SK-N-SH (cell line): ENCODE results near the gene REG3G.

Experiments
- CHD2 ChIP-seq: fragments of 150-350 bp; IDR thresholded peaks from 2 replicates; pipeline ENCODE4 v1.6.1; 2018; ENCODE audit warnings: low read length; ENCODE audit not compliant: partially characterized antibody
- CTCF ChIP-seq: fragments of 200-600 bp; sonication (generic); IDR thresholded peaks from 2 replicates; pipeline ENCODE4 v1.6.1; 2017; ENCODE audit warnings: antibody characterized with exemption, mild to moderate bottlenecking, moderate library complexity
- EP300 ChIP-seq, 2 experiments: IDR thresholded peaks; 2 replicates each; pipeline versions ENCODE4 v1.4.0 to v1.6.1; 2012; ENCODE audit warnings: borderline replicate concordance in 1 of 2, low read depth in 1 of 2, low read length in 1 of 2
- EZH2phosphoT487 ChIP-seq: fragments of 200-600 bp; sonication (generic); IDR thresholded peaks from 2 replicates; pipeline ENCODE4 v1.6.1; 2017; ENCODE audit warnings: low read depth, mixed run types, mild to moderate bottlenecking, antibody characterized with exemption, moderate library complexity, borderline replicate concordance
- FOSL2 ChIP-seq: IDR thresholded peaks from 2 replicates; pipeline ENCODE4 v1.4.0; 2012; ENCODE audit warnings: low read depth, mild to moderate bottlenecking, moderate library complexity, borderline replicate concordance
- GABPA ChIP-seq: IDR thresholded peaks from 2 replicates; pipeline ENCODE4 v1.4.0; 2012; ENCODE audit warnings: low read depth, mild to moderate bottlenecking
- MXI1 ChIP-seq: IDR thresholded peaks from 2 replicates; pipeline ENCODE4 v1.6.1; 2012; ENCODE audit warnings: mild to moderate bottlenecking, low read depth, low read length, improper control_type of control experiment
- POLR2AphosphoS5 ChIP-seq: IDR thresholded peaks from 2 replicates; pipeline ENCODE4 v1.6.1; 2012; ENCODE audit warnings: low read depth, low read length
- RAD21 ChIP-seq: IDR thresholded peaks from 2 replicates; pipeline ENCODE4 v1.6.1; 2012; ENCODE audit warnings: mild to moderate bottlenecking, low read length
- RCOR1 ChIP-seq: fragments of 150-350 bp; IDR thresholded peaks from 2 replicates; pipeline ENCODE4 v1.6.1; 2017; ENCODE audit warnings: antibody characterized with exemption, low read length
- SMC3 ChIP-seq: IDR thresholded peaks from 2 replicates; pipeline ENCODE4 v1.6.1; 2012; ENCODE audit warnings: low read depth, low read length, improper control_type of control experiment
- TAF1 ChIP-seq: IDR thresholded peaks from 2 replicates; pipeline ENCODE4 v1.6.1; 2012; ENCODE audit warnings: low read depth, mild to moderate bottlenecking, low read length, moderate library complexity, borderline replicate concordance
- YY1 ChIP-seq: IDR thresholded peaks from 2 replicates; pipeline ENCODE4 v1.4.0; 2012; ENCODE audit warnings: low read depth, mild to moderate bottlenecking
- TF ChIP-seq, protein P1 (sequence below): IDR thresholded peaks from 2 replicates; pipeline ENCODE4 v1.6.1; 2012; ENCODE audit warnings: mild to moderate bottlenecking, low read depth, low read length, moderate library complexity

DNA sequence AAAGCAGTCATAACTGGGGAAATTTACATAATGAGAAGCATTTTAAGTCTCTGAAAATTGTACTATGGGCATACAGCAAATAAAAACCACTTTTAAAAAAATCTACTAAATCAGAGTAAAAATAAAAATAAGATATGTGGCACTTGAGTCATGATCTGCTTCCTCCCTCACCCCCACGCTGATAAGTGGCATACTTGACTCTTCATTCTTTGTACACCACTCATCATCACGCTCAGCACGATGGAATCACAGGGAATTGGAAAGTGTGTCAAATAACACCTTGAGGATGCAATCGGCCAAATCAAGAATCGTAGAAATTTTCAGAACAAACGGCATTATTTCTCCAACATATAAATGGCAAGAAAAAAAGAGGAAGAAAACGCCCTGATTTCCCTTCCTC lies 41.1 kb upstream of the REG3G start:
- TF ChIP-seq TAF1: no peak
- TF ChIP-seq CTCF: no peak
- TF ChIP-seq, protein P1, sequence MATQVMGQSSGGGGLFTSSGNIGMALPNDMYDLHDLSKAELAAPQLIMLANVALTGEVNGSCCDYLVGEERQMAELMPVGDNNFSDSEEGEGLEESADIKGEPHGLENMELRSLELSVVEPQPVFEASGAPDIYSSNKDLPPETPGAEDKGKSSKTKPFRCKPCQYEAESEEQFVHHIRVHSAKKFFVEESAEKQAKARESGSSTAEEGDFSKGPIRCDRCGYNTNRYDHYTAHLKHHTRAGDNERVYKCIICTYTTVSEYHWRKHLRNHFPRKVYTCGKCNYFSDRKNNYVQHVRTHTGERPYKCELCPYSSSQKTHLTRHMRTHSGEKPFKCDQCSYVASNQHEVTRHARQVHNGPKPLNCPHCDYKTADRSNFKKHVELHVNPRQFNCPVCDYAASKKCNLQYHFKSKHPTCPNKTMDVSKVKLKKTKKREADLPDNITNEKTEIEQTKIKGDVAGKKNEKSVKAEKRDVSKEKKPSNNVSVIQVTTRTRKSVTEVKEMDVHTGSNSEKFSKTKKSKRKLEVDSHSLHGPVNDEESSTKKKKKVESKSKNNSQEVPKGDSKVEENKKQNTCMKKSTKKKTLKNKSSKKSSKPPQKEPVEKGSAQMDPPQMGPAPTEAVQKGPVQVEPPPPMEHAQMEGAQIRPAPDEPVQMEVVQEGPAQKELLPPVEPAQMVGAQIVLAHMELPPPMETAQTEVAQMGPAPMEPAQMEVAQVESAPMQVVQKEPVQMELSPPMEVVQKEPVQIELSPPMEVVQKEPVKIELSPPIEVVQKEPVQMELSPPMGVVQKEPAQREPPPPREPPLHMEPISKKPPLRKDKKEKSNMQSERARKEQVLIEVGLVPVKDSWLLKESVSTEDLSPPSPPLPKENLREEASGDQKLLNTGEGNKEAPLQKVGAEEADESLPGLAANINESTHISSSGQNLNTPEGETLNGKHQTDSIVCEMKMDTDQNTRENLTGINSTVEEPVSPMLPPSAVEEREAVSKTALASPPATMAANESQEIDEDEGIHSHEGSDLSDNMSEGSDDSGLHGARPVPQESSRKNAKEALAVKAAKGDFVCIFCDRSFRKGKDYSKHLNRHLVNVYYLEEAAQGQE: no peak
- no peak for TF ChIP-seq EP300 (IDR thresholded peaks at IDR 0.05; ENCODE audit: borderline replicate concordance in 1 of 2, low read depth in 1 of 2, low read length in 1 of 2)
- TF ChIP-seq CHD2: no peak
- TF ChIP-seq YY1: no peak
- no peak for TF ChIP-seq RAD21
- no peak for TF ChIP-seq RCOR1
- no peak for TF ChIP-seq GABPA
- no peak for TF ChIP-seq MXI1
- no peak for TF ChIP-seq FOSL2
- TF ChIP-seq POLR2AphosphoS5: no peak
- TF ChIP-seq SMC3: no peak
- no peak for TF ChIP-seq EZH2phosphoT487
